HepG2 (cell line): ENCODE data around the gene PPME1. TPM values are rescaled to one million over a fixed set of nuclear protein-coding genes. Genes with fewer than 3 reads are reported as not detected.

ENCODE experiments used
- ATAC-seq: fragments of 200-7000 bp; cut with Tn5 transposase; 3 replicates; pipeline ENCODE4 v1.9.1; 2020; ENCODE audit warnings: mild to moderate bottlenecking, moderate library complexity
- BruUV-seq: library from RNA; stranded (reverse); fragments of 400-500 nt; replicated peaks from 2 replicates; lab custom pipeline; 2021; lab: Mats Ljungman, UMichigan
- CTCF ChIA-PET: fragments of 300-600 bp; formaldehyde crosslinking; extraction: SDS; loops from one replicate; lab custom pipeline; 2021; ENCODE audit warnings: low total read pairs, inconsistent platforms, low intra/inter-chr PET ratio; lab: Yijun Ruan, JAX
- POLR2A ChIA-PET: fragments of 350-600 bp; sonication (Branson Sonifier 250); formaldehyde crosslinking; loops from one replicate; lab custom pipeline; 2020; ENCODE audit warnings: antibody characterized with exemption, inconsistent platforms; lab: Yijun Ruan, JAX
- DNase-seq: peaks from one replicate; pipeline ENCODE4 v3.0.0-alpha.2; 2015; ENCODE audit warnings: low spot score
- FAIRE-seq: peaks from 3 replicates; lab custom pipeline; 2011; peaks lifted over from hg19 to GRCh38; lab: Jason Lieb, UNC
- H2AFZ ChIP-seq: one replicate; pipeline ENCODE4 v1.6.1; 2011; ENCODE audit warnings: low read length, inconsistent platforms
- H3K27ac ChIP-seq: fragments of 300-600 bp; 3 replicates; pipeline ENCODE4 v1.8.0; 2011; ENCODE audit warnings: mixed run types, mild to moderate bottlenecking, mixed read lengths, low read length, inconsistent platforms; ENCODE audit not compliant: insufficient read depth; ENCODE audit errors: extremely low read length
- H3K27me3 ChIP-seq, 2 experiments: fragments of 200-600 bp in 1 of 2; 2 replicates in 1 of 2; 3 replicates in 1 of 2; pipeline versions ENCODE4 v1.6.0 to v1.8.0; 2011; ENCODE audit warnings: low read length in 2 of 2, mild to moderate bottlenecking in 2 of 2, moderate library complexity in 2 of 2, inconsistent platforms in 1 of 2; ENCODE audit not compliant: insufficient read depth in 2 of 2, control insufficient read depth in 1 of 2
- H3K36me3 ChIP-seq, 2 experiments: fragments of 200-600 bp in 1 of 2; replicated peaks in 1 of 2; 2 replicates in 1 of 2; 3 replicates in 1 of 2; pipeline versions ENCODE4 v1.5.1 to v1.8.0; 2011; ENCODE audit warnings: low read length in 2 of 2, inconsistent platforms in 1 of 2; ENCODE audit not compliant: insufficient read depth in 2 of 2, control insufficient read depth in 1 of 2
- H3K4me1 ChIP-seq: 2 replicates; pipeline ENCODE4 v1.5.1; 2012; ENCODE audit warnings: low read length, inconsistent platforms; ENCODE audit not compliant: insufficient read depth
- H3K4me2 ChIP-seq: 2 replicates; pipeline ENCODE4 v1.6.0; 2011; ENCODE audit warnings: low read depth, low read length, inconsistent platforms
- H3K4me3 ChIP-seq, 3 experiments: fragments of 200-600 bp in 1 of 3; sonication (generic), shearing (Covaris generic) in 1 of 3; replicated peaks in 1 of 3; 2 replicates each; pipeline ENCODE4 v1.5.1; 2011 to 2016; ENCODE audit warnings: low read length in 3 of 3, inconsistent platforms in 2 of 3, low read depth in 2 of 3, mild to moderate bottlenecking in 2 of 3, control low read depth in 1 of 3, mixed read lengths in 1 of 3; ENCODE audit not compliant: insufficient read depth in 1 of 3
- H3K79me2 ChIP-seq: one replicate; pipeline ENCODE4 v1.6.1; 2011; ENCODE audit warnings: low read length, inconsistent platforms; ENCODE audit not compliant: insufficient read depth
- H3K9ac ChIP-seq: 2 replicates; pipeline ENCODE4 v1.6.0; 2011; ENCODE audit warnings: mild to moderate bottlenecking, low read depth, low read length, inconsistent platforms; ENCODE audit not compliant: insufficient read depth
- H3K9me3 ChIP-seq: 2 replicates; pipeline ENCODE4 v1.5.1; 2012; ENCODE audit warnings: mild to moderate bottlenecking, low read length
- H4K20me1 ChIP-seq: 2 replicates; pipeline ENCODE4 v1.6.0; 2011; ENCODE audit warnings: inconsistent platforms, mild to moderate bottlenecking, low read length, moderate library complexity; ENCODE audit not compliant: insufficient read depth
- CHCHD3 ChIP-seq: sonication (generic); formaldehyde crosslinking; IDR thresholded peaks from 2 replicates; pipeline ENCODE4 v1.8.0; 2022; ENCODE audit warnings: mild to moderate bottlenecking, missing genetic modification reagents, moderate library complexity
- DNMT3B ChIP-seq: conservative IDR thresholded peaks from 2 replicates; pipeline ENCODE4 v1.6.1; 2016; ENCODE audit warnings: missing biosample characterization, control low read depth
- HINFP ChIP-seq: sonication (generic); formaldehyde crosslinking; IDR thresholded peaks from 2 replicates; pipeline ENCODE4 v1.4.0; 2020; ENCODE audit warnings: low read depth, mild to moderate bottlenecking, missing genetic modification reagents
- KDM1A ChIP-seq: IDR thresholded peaks from 2 replicates; pipeline ENCODE4 v1.6.1; 2016; ENCODE audit warnings: missing compliant biosample characterization
- MED8 ChIP-seq: sonication (generic); formaldehyde crosslinking; IDR thresholded peaks from 2 replicates; pipeline ENCODE4 v1.8.1; 2023; ENCODE audit warnings: mild to moderate bottlenecking, missing genetic modification reagents; ENCODE audit not compliant: insufficient replicate concordance
- NBN ChIP-seq: fragments of 450-650 bp; conservative IDR thresholded peaks from 2 replicates; pipeline ENCODE4 v1.6.1; 2017
- PTBP1 ChIP-seq: fragments of 200-400 bp; formaldehyde crosslinking; IDR thresholded peaks from 2 replicates; pipeline ENCODE4 v1.6.1; 2018; ENCODE audit warnings: low read length, low read depth; ENCODE audit not compliant: poor library complexity, severe bottlenecking
- RERE ChIP-seq: IDR thresholded peaks from 2 replicates; pipeline ENCODE4 v1.6.1; 2016; ENCODE audit warnings: low read depth, missing genetic modification reagents, missing compliant biosample characterization
- SMYD3 ChIP-seq: sonication (generic); formaldehyde crosslinking; IDR thresholded peaks from 2 replicates; pipeline ENCODE4 v1.8.1; 2023; ENCODE audit warnings: mild to moderate bottlenecking, missing genetic modification reagents
- SRY ChIP-seq: sonication (generic); formaldehyde crosslinking; IDR thresholded peaks from 2 replicates; pipeline ENCODE4 v1.8.0; 2022; ENCODE audit warnings: mild to moderate bottlenecking, missing genetic modification reagents
- TSC22D2 ChIP-seq: sonication (generic); formaldehyde crosslinking; IDR thresholded peaks from 2 replicates; pipeline ENCODE4 v1.5.1; 2020; ENCODE audit warnings: missing genetic modification reagents, mild to moderate bottlenecking, borderline replicate concordance
- ZC3H4 ChIP-seq: sonication (generic); formaldehyde crosslinking; IDR thresholded peaks from 2 replicates; pipeline ENCODE4 v1.4.0; 2020; ENCODE audit warnings: missing genetic modification reagents, borderline replicate concordance
- ZNF34 ChIP-seq: sonication (generic); formaldehyde crosslinking; IDR thresholded peaks from 2 replicates; pipeline ENCODE4 v1.4.0; 2020; ENCODE audit warnings: mild to moderate bottlenecking, missing genetic modification reagents, borderline replicate concordance
- ZNF484 ChIP-seq: sonication (generic); formaldehyde crosslinking; IDR thresholded peaks from 2 replicates; pipeline ENCODE4 v1.5.1; 2020; ENCODE audit warnings: mild to moderate bottlenecking, low read depth, missing genetic modification reagents, borderline replicate concordance
- ZNF619 ChIP-seq: sonication (generic); formaldehyde crosslinking; IDR thresholded peaks from 2 replicates; pipeline ENCODE4 v1.4.0; 2020; ENCODE audit warnings: mild to moderate bottlenecking, missing genetic modification reagents
- in situ Hi-C: cut with HindIII; loops from 2 replicates; pipeline ENCODE4 v1.10.0; 2017; ENCODE audit warnings: low pct_unique_long_range_greater_than_20kb; ENCODE audit not compliant: extremely low pct_ligation_motif_present
- intact Hi-C: fragments of 100-400 bp; cut with micrococcal nuclease; formaldehyde crosslinking; loops from one replicate; pipeline ENCODE4 v1.10.0; 2022; ENCODE audit not compliant: unreplicated experiment
- polyA plus RNA-seq, 8 experiments: library from polyadenylated mRNA; depleted of rRNA in 3 of 8; stranded (reverse) in 7 of 8; unstranded in 1 of 8; fragments of >200 nt; fragmentation: Illumina TruSeq in 4 of 8; extraction: Trizol in 4 of 8; gene quantifications; 2 replicates each; pipeline versions ENCODE4 v1.2.1 to v1.2.3, GENCODE V29; 2011 to 2016; ENCODE audit warnings: low read depth in 4 of 8, missing spikeins in 1 of 8, mixed read lengths in 1 of 8; ENCODE audit not compliant: insufficient read depth in 1 of 8
- total RNA-seq, 5 experiments: library from RNA; depleted of rRNA; stranded (reverse); fragments of >200 nt; fragmentation: Illumina TruSeq; extraction: Trizol; gene quantifications; 2 replicates each; pipeline ENCODE4 v1.2.3, GENCODE V29; 2016; ENCODE audit warnings: low read depth in 1 of 5
- TF ChIP-seq, protein P1 (sequence below): IDR thresholded peaks from 2 replicates; pipeline ENCODE4 v1.6.1; 2016; ENCODE audit warnings: low read depth, control low read depth

The PPME1 gene
- total and polyA plus RNA-seq, 2 of the 13 experiments (the other 11 are each of a cell fraction or from before 2014, with no cell fraction given) = 31.3 to 56.0 TPM

GRCh38 chr11:74185695-74186094 is 14.6 kb downstream of the PPME1 start (continued):
- TF ChIP-seq CHCHD3 (CRISPR knock-in tag) = no peak
- no peak for TF ChIP-seq ZNF484 (CRISPR knock-in tag)

DNA sequence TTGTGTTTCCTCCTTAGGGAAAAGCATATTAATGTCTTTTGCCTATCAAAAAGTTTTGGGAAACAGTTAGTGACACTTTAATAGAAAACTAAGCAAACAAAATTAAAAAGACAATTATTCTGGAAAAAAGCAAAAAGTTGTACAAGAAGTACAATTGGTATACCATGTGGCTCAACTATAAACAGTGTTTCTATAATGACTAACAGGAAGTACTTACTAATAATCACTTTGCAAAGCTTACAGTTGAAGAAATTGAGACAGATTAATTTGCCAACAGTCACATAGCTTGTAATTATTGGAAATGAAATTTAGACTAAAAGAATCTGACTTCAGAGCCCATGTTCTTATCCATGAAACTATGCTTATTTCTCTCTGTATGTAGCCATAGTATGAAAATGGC is 24.7 kb downstream of the PPME1 start:
- Histone ChIP-seq H3K4me1 (no peaks in the 10 kb centered on the region), H3K27me3 (no peaks in the 10 kb centered on the region), H3K4me3 (no peak overlapping the region), H4K20me1 (no peaks in the 10 kb centered on the region), H2AFZ (no peak overlapping the region), H3K4me2 (no peak overlapping the region), H3K36me3 (peaks cover 3 to 9% of the 10 kb centered on the region in 2 experiments; a peak in 4 of 5 replicates), H3K9ac (no peak overlapping the region), H3K9me3 (no peaks in the 10 kb centered on the region), H3K79me2 (peaks cover 18% of the 10 kb centered on the region), H3K27ac (no peak overlapping the region)
- ChIA-PET POLR2A (no interaction called here), CTCF (no interaction called here)
- in situ Hi-C loops = no loop called here
- ATAC-seq (no peak), FAIRE-seq (no peak), DNase-seq (no peak)
- intact Hi-C loops = no loop called here
- no TSS peak for BruUV-seq
- TF ChIP-seq ZNF34 (CRISPR knock-in tag) (no peak), ZC3H4 (CRISPR knock-in tag) (no peak), ZNF619 (CRISPR knock-in tag) (no peak), SMYD3 (CRISPR knock-in tag) (no peak), HINFP (no peak), RERE (CRISPR knock-in tag) (no peak), DNMT3B (CRISPR knock-in tag) (no peak), SRY (CRISPR knock-in tag) (no peak), PTBP1 (no peak), KDM1A (no peak), MED8 (CRISPR knock-in tag) (no peak), NBN (no peak), TSC22D2 (CRISPR knock-in tag) (no peak)
- TF ChIP-seq, protein P1, sequence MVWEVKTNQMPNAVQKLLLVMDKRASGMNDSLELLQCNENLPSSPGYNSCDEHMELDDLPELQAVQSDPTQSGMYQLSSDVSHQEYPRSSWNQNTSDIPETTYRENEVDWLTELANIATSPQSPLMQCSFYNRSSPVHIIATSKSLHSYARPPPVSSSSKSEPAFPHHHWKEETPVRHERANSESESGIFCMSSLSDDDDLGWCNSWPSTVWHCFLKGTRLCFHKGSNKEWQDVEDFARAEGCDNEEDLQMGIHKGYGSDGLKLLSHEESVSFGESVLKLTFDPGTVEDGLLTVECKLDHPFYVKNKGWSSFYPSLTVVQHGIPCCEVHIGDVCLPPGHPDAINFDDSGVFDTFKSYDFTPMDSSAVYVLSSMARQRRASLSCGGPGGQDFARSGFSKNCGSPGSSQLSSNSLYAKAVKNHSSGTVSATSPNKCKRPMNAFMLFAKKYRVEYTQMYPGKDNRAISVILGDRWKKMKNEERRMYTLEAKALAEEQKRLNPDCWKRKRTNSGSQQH (CRISPR knock-in tag) = no peak
